Astrocyte (in vitro differentiated cells and primary cell): Measurements from ENCODE around the gene TMEM31.

Experiments
- EZH2 ChIP-seq: IDR thresholded peaks from 2 replicates; pipeline ENCODE4 v1.6.1; 2012; ENCODE audit warnings: mild to moderate bottlenecking, low read length, inconsistent platforms; ENCODE audit not compliant: insufficient read depth
- TF ChIP-seq, protein P1 (sequence below): IDR thresholded peaks from 2 replicates; pipeline ENCODE4 v1.5.1; 2011; ENCODE audit warnings: low read depth, mild to moderate bottlenecking, inconsistent platforms, low read length, moderate library complexity; ENCODE audit not compliant: insufficient read depth

- TF ChIP-seq, protein P1, sequence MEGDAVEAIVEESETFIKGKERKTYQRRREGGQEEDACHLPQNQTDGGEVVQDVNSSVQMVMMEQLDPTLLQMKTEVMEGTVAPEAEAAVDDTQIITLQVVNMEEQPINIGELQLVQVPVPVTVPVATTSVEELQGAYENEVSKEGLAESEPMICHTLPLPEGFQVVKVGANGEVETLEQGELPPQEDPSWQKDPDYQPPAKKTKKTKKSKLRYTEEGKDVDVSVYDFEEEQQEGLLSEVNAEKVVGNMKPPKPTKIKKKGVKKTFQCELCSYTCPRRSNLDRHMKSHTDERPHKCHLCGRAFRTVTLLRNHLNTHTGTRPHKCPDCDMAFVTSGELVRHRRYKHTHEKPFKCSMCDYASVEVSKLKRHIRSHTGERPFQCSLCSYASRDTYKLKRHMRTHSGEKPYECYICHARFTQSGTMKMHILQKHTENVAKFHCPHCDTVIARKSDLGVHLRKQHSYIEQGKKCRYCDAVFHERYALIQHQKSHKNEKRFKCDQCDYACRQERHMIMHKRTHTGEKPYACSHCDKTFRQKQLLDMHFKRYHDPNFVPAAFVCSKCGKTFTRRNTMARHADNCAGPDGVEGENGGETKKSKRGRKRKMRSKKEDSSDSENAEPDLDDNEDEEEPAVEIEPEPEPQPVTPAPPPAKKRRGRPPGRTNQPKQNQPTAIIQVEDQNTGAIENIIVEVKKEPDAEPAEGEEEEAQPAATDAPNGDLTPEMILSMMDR: no peak
- no peak for TF ChIP-seq EZH2
These were observed 43.7 kb downstream of the TMEM31 start for GRCh38 chrX:103754401-103754800.
